Effector memory CD4-positive, alpha-beta T cell (primary cell): Measurements from ENCODE around the gene CTNNB1.

Experiments
- DNase-seq, 3 donors: peaks; one replicate each; pipeline ENCODE4 v3.0.0-alpha.2; 2020
- H3K27ac ChIP-seq: 2 replicates; pipeline ENCODE4 v1.7.0; 2013; ENCODE audit warnings: mild to moderate bottlenecking, low read length, moderate library complexity; ENCODE audit not compliant: insufficient read depth, poor library complexity, severe bottlenecking
- H3K27me3 ChIP-seq: replicated peaks from 2 replicates; pipeline ENCODE4 v1.7.0; 2013; ENCODE audit warnings: mild to moderate bottlenecking, low read length; ENCODE audit not compliant: insufficient read depth, control insufficient read depth, poor library complexity, severe bottlenecking
- H3K36me3 ChIP-seq: 2 replicates; pipeline ENCODE4 v1.7.0; 2013; ENCODE audit warnings: mild to moderate bottlenecking, low read length, moderate library complexity; ENCODE audit not compliant: control insufficient read depth, insufficient read depth
- H3K4me1 ChIP-seq: 2 replicates; pipeline ENCODE4 v1.7.0; 2013; ENCODE audit warnings: low read length, mild to moderate bottlenecking; ENCODE audit not compliant: control insufficient read depth, insufficient read depth, poor library complexity, severe bottlenecking
- H3K4me3 ChIP-seq: 2 replicates; pipeline ENCODE4 v1.7.0; 2013; ENCODE audit warnings: low read length, low read depth, mild to moderate bottlenecking; ENCODE audit not compliant: insufficient read depth, poor library complexity, severe bottlenecking
- H3K9me3 ChIP-seq: 2 replicates; pipeline ENCODE4 v1.7.0; 2013; ENCODE audit warnings: mild to moderate bottlenecking, low read length, moderate library complexity; ENCODE audit not compliant: control insufficient read depth

Gene CTNNB1

DNA sequence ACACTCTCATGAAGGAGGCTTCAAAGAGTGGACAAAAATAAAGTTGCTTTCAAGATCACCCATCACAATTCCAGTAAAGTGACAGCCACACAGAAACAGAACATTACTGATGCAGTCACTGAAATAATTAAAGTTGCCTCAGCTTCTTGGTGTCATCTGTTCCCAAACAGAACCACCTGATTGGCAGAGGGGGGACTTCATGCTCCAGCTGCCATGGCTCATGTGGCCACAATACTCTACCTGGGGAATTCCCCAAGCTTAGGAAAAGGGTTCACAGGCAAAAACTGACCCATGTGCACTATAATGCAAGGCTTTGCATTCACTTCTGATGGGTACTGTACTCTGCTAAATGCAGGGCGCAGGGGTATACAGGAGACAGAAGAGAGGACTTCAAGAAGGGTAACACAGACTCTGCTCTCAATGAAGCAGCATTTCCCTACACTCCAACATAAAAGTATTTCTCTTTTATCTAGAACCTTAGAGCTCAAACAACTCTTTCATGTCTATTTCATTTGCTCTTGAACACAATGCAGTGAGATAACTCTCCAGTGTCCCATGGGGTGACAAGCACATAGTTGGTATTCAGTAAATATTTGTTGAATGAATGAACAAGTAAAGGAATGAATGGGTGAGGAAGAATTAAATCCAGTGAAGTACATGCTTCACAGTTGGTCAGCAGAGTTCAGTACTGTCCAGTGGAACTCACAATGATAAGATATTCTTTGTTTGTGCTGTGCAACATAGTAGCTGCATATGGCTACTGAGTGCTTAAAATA is 8.6 kb upstream of the CTNNB1 start:
- Histone ChIP-seq H3K4me3 (no peak overlapping the region), H3K27ac (no peak overlapping the region)
- DNase-seq: no peak

DNA sequence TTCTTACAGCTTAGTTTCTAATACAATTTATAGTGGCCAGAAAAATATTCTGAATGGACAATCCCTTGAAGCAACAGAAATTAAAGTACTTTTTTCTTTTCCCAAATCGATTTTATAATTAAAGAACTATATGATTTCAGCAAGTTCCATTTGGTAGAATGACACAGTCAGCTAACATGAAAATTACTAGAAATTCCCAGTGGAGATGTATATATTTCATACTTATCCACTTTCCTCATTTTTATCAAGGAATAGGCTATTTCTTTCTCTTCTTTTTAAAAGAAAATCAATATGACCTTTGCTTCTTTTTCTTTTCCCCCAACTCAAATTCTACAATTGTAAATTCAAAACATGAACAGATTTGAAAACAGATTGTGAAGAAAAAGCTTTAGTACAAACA is 6.4 kb upstream of the CTNNB1 start:
- Histone ChIP-seq H3K27me3 (no peaks in the 10 kb centered on the region), H3K9me3 (no peaks in the 10 kb centered on the region), H3K27ac (no peak overlapping the region), H3K4me3 (no peak overlapping the region), H3K36me3 (no peaks in the 10 kb centered on the region), H3K4me1 (no peaks in the 10 kb centered on the region)
- no peak for DNase-seq

More for the DNA sequence above, 8.6 kb upstream of the CTNNB1 start:
- H3K36me3 ChIP-seq: no peaks in the 10 kb centered on the region
- no peaks in the 10 kb centered on the region for H3K27me3 ChIP-seq
- no peaks in the 10 kb centered on the region for H3K9me3 ChIP-seq
- no peaks in the 10 kb centered on the region for H3K4me1 ChIP-seq

DNA sequence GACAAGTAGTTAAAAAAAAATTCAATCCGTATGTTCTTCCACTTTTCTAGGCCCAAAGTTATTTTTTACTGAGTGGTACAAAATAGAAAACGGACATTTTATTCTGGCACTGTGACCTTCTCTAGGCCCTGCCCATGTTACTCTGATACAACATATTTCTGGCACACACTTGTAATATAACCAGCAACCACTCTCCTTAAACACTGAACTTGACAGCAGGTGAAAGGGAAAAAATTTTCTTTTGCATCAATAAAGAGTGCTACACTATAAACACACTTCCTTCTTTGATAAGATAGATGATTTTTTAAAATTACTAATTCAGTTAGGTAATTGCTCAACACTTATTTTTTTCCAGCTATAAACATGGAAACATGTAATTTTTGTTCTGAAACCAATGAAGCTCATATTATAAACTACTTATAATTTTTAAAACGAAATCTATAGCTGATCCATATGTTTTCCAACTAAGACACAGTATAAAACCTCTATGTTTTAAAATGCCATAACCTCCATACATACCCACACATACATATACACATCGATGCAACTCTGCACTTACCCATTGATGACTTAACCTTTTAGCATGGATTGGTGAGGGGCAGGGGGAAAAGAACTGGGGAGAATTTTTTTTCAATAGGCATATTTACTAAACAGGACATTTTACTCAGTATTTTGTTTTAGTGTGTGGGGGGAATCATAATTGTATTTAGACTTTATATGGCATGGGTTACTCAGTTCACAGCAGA is 5.3 kb upstream of the CTNNB1 start:
- Histone ChIP-seq H3K9me3 (no peaks in the 10 kb centered on the region), H3K27ac (no peak overlapping the region), H3K36me3 (no peaks in the 10 kb centered on the region), H3K4me1 (peaks cover 5% of the 10 kb centered on the region), H3K4me3 (no peak overlapping the region), H3K27me3 (no peaks in the 10 kb centered on the region)
- no peak for DNase-seq

DNA sequence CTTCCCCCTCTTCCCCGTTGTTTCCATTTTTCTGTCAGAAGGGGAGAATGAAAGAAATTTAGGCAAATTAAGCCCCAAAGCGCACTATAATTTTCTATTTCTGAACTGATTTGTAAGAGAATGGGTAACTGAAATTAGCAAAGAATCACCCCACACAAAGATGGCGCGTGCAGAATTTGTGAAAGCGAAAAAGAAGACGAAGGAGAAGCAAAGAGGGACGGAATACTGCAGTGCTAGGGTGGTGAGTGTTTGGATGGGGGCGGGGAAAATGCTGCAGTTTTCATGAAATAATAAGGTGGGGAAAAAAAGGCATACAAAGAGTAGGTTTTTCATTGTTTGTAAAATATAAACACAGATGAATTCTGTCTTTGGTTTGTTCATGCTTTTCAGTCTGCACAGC is 4.6 kb upstream of the CTNNB1 start:
- Histone ChIP-seq H3K4me3 (no peak overlapping the region), H3K9me3 (no peaks in the 10 kb centered on the region), H3K27ac (no peak overlapping the region), H3K36me3 (no peaks in the 10 kb centered on the region), H3K4me1 (peaks cover 5% of the 10 kb centered on the region), H3K27me3 (no peaks in the 10 kb centered on the region)
- DNase-seq: no peak

DNA sequence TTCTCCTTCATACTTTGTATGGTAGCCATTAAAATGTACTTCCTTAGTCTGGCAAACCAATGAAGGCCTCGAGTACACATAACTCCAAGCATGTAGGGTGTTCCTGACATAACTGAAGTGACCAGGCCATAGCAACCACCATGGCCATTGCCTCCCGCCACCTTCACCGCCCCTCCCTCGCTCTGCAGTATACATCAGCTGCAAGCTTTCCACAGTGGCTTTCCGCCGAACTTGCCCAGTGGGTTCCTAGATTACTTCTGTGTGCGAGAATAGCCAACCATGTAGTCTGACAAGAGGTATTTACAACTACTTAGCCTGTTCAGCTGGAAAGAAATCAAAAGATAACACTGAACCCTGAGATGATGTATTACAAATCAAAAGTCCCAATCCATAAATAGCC is 3.4 kb upstream of the CTNNB1 start:
- Histone ChIP-seq H3K27me3 (no peaks in the 10 kb centered on the region), H3K4me3 (no peak overlapping the region), H3K36me3 (no peaks in the 10 kb centered on the region), H3K27ac (no peak overlapping the region), H3K9me3 (no peaks in the 10 kb centered on the region), H3K4me1 (peaks cover 5% of the 10 kb centered on the region)
- DNase-seq: no peak

DNA sequence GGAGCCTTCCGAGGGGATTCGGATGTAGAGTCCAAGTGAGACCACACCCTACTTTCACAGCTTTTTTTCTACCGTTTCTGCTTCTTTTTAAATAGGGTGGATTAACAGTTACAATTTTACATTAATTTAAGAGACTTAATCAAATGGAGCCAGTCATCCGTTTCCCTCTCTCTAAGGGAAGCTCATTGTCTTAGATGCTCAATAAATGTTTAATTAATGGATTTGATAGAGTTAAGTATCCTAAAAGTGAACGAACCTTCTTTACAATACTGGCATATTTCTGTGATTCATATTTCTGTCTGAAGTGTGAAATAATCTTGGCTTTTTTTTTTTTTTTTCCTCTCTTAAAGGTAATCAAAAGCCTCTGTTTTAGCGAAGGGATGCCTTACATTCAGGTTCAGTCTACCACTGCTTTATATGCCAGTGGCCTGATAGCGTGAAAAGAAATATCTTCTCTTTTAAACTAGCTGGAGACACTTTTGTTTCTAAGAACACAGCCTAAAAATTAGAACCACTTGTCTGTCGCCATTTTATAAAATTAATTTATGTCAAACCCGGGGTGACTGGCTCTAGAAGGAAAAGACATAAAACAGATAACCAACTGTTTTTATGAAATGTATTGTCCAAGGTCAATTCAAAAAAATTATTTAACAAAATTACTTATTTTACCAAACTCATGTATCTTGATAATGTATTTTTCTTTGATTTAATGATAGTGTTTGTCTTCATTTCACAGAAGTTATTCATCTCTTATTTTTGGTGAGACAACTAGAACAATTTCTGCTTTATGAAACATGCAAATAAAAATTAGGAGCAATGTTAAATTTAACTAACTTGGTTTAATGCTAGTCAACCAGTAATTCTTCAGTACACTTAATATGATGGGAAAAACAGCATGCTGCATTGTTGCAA is 2.5 kb upstream of the CTNNB1 start:
- no peak overlapping the region for H3K4me3 ChIP-seq
- H3K27ac ChIP-seq: no peak overlapping the region
- H3K27me3 ChIP-seq: no peaks in the 10 kb centered on the region
- no peak for DNase-seq
- H3K36me3 ChIP-seq: no peaks in the 10 kb centered on the region
- H3K4me1 ChIP-seq: peaks cover 11% of the 10 kb centered on the region
- no peaks in the 10 kb centered on the region for H3K9me3 ChIP-seq

DNA sequence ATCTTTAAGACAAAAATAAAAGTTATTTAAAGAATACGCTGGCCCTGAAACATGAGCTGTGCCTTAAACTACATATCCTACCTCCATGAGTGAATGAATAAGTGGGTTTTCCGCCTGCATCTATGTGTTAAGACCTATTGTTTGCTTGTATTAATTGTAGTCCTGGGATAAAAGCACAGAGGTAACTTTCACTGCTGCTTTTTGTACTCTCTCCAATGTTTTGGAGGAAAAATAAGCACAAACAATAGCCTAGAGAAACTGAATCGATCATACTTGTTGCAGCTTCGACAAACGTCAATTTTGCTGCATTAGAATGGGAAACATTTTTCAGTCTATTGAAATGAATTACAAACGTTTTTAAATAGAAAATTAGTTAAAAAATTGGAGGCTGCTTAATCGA is 1.3 kb upstream of the CTNNB1 start:
- peaks cover 21% of the 10 kb centered on the region for H3K4me1 ChIP-seq
- no peaks in the 10 kb centered on the region for H3K36me3 ChIP-seq
- no peak overlapping the region for H3K4me3 ChIP-seq
- no peak overlapping the region for H3K27ac ChIP-seq
- H3K27me3 ChIP-seq: no peaks in the 10 kb centered on the region
- H3K9me3 ChIP-seq: no peaks in the 10 kb centered on the region
- DNase-seq: no peak

DNA sequence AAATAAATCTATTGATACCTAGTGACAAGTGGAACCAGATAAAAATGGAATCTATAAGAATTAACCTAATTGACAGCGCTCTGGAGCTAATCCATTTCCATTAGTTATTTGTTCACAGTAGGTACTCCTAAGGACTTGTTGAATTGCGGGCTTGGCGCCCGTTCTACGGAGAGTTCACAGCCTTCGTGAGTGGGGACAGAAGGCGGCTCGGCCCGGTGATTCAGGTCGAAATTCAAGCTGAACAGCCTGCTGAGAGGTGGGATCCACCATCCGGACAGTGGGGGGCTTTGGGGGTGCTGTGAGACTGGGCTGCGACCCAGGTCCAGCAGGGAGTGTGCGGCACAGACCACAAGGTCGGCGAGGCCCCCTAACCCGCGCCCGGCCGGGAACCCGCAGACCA is 779 bp upstream of the CTNNB1 start:
- Histone ChIP-seq H3K27ac (peak overlapping the region; percentile 92), H3K4me3 (peak overlapping the region; percentile 87), H3K36me3 (no peaks in the 10 kb centered on the region), H3K27me3 (no peaks in the 10 kb centered on the region), H3K9me3 (no peaks in the 10 kb centered on the region), H3K4me1 (peaks cover 26% of the 10 kb centered on the region)
- DNase-seq: no peak

DNA sequence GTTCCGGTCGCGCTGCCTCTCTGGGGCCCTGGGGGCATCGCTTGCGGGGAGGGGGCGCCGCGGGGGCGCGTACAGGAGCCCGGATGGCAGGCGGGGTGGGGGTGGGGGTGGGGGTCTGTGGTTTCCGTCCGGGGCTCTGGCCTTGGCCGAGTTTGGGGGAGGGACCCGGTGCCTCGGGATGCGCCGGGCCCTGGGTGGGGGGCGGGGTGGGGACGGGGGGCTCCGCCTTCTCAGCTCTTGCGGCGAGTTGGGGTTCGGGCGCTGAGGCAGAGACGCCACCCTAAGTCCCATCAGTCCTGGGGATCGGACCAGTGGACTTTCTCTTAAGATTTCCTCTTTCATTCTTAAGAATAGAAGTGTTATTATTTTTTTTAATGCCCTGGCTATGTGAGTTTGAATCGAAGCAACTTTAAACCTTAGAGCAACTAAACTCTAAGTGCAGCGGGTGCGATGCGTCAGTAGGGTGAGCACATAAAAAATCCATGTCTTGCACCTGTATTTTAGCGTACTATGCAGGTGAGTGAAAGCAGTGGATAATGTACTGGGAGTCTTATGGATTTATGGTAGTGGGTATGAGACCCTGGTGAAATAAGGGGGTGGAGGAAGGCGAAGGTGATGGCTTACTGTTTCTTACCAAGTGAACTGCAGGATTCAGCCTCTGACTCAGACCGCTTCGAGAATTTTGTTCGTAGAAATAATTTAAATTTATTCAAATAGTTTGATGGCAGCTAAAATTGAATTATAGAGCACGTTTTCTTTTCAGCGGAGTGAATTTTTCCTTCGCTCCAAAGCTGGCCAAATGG is 762 bp downstream of the CTNNB1 start:
- Histone ChIP-seq H3K27ac (peak overlapping the region; percentile 92), H3K36me3 (no peaks in the 10 kb centered on the region), H3K27me3 (no peaks in the 10 kb centered on the region), H3K4me3 (peak overlapping the region; percentile 87), H3K9me3 (no peaks in the 10 kb centered on the region), H3K4me1 (peaks cover 26% of the 10 kb centered on the region)
- peak in 2 of 3 donors; percentile 32 to 39 for DNase-seq
